Measurements from ENCODE around the gene SUN2.
"Not testable (repeated sequence)": the region's sequence is repeated elsewhere in the genome, so short reads cannot be mapped to it uniquely, and the experiment has no call there.

The SUN2 gene, protein sequence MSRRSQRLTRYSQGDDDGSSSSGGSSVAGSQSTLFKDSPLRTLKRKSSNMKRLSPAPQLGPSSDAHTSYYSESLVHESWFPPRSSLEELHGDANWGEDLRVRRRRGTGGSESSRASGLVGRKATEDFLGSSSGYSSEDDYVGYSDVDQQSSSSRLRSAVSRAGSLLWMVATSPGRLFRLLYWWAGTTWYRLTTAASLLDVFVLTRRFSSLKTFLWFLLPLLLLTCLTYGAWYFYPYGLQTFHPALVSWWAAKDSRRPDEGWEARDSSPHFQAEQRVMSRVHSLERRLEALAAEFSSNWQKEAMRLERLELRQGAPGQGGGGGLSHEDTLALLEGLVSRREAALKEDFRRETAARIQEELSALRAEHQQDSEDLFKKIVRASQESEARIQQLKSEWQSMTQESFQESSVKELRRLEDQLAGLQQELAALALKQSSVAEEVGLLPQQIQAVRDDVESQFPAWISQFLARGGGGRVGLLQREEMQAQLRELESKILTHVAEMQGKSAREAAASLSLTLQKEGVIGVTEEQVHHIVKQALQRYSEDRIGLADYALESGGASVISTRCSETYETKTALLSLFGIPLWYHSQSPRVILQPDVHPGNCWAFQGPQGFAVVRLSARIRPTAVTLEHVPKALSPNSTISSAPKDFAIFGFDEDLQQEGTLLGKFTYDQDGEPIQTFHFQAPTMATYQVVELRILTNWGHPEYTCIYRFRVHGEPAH

DNA sequence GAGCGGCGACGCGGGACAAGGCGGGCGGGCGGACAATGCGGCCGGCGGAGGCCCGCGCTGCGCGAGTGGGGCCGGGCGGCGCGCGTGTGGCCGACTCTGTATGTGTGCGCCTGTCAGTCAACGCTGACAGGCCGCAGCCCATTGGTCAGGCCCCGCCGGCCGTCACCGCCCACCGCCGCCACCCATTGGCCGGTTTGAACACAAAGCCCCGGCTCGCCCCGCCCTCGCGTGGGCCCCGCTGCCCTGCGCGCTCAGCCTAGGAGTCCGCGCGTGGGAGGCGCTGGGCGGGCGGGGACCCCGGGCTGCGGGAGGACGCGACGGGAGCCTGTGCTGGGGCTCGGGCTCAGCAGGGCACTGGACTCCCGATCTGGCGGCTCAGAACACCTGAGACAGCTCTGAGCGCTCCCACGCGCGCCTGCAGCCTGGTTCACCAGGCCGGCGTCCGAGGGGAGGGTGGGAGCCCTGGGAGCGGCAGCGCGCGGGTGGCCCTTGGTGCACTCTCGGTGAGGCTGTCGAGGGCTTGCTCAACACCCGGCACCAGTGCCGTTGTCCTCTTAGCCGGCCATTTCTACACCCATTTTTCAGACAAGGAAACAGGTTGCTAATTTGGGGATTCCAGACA, at the start of gene SUN2:
TSS of gene SUN2 (minus strand) at position 88 of the 622 bp plus-strand sequence. CDS start 3,370 bp downstream, outside the sequence.
- DNase-seq (ENCODE audit: extremely low read depth in 1 of 2, low read depth in 1 of 2) = peak; percentile 86 to 92

DNA sequence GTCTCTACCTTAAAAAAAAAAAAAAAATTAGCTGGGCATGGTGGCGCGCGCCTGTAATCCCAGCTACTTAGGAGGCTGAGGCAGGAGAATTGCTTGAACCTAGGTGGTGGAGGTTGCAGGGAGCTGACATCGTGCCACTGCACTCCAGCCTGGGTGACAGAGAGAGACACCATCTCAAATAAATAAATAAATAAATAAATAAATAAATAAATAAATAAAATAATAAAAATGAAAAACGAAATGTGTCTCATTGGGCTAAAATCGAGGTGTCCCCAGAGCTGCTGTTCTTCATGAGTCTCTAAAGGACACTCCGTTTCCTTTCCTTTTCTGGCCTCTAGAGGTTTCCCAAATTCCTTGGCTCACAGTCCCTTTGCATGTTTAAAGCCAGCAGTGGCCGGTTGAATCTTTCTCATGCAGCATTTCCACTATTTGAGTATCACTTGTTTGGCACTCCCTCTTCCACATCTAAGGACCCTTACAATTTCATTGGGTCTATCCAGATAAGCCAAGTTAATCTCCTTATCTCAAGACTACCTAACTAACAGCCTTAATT, 49.3 kb upstream of the SUN2 start:
- DNase-seq (ENCODE audit: extremely low read depth in 1 of 2, low read depth in 1 of 2) = not testable (repeated sequence)

DNA sequence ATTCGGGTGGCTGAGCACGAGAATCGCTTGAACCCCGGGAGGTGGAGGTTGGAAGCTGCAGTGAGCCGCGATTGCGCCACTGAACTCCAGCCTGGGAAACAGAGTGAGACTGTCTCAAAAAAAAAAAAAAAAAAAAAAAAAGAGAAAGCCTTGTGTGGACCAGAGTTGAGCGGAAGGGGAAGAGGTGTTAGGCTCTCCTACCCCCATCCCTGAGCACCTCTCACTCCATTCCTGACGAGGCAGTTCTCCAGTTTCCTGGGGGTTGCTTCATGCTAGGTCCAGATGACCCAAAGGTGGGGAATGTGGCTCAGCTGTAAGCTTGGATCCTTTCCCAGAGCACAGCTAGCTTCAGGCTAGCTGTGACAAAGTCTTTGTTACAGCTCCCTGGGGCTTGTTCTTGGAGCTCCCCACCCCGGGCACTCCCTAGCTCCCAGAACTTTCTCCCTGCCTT, 46.9 kb upstream of the SUN2 start:
- DNase-seq (ENCODE audit: extremely low read depth in 1 of 2, low read depth in 1 of 2) = no peak

DNA sequence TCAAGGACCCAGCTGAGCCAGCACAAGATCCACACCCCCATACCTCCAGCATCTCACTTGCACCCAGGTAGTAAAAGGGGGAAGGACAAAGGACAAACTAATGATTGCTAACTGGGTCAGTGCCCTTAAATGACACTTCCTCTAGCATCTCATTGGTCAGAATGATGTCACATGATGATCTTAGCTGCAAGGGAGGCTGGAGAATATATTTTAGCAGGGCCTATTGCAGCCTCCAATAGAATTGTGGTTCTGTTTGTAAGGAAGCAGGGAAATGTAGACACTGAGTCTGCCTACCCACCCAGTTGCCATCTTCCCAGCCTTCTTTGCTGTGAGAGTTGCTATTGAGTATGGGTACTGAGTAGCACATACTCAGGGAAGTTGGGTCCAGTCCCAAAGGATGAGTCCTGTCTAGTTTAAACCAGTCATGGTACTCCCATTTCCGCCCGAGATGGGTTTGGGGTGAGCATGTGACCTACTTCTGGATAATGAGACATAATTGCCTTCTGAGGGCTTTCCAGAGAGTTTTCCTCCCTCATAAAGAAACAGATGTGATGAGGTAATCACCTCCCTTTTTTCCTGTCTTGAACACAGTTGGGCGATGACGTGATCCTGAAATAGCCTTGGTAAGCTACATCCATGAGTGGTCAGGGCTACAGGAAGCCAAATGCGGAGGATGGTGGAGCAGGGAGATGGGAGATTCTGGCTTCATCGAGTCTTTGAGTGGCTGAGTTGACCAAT, 43.6 kb upstream of the SUN2 start:
- no peak for DNase-seq (ENCODE audit: extremely low read depth in 1 of 2, low read depth in 1 of 2)

DNA sequence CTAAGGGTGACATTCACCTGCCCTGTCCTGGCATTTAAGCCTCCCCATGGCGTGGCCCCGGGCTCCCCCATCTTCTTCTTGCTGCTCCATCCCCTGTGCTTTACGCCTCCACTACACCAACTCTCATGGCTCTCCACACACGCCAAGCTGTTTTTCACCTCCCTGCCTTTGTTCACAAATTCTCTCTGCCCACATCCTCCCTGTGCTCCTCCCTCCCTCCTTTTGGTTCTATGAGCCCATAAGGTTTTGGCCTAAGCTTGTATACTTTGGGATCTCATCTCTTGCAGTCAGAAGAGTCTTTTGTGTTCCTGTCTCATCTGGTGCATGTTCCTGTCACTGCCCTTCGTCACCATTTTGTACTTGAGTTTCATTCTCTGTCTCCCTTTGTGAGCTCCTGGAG, 42.7 kb upstream of the SUN2 start:
- DNase-seq (ENCODE audit: extremely low read depth in 1 of 2, low read depth in 1 of 2) = no peak

DNA sequence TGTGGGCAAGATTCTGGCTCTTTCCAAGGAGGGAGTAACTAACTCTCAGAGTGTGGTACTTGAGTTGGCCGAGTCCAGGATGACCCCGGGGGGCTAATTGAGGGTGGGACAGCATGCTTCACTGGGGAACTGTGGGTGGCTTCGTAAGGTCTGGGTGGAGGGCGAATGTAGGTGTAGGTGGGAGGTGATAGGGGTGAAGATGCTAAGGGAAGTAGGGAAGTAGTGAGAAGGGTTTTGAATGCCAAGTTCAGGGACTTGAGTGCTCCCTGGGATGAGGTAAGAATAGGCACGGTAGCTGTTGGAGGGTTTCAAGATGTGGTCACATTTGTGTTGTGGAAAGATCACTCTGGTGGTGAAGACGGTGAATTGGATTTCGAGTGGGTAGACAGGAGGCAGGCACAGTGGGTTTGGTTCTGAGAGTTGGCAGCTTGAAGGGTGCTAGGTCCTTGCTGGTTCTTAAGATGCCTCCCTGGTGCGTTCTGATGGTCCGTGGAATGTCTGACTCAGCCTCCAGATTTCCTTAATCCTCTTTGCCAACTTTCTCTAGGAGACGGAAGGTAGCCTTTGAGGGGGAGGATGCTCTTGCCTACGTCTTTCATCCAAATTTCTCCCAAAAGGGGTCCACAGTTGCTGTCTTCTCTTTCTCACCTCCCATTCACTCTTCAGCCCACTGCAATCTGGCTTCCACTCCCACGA, 40.6 kb upstream of the SUN2 start:
- DNase-seq (ENCODE audit: extremely low read depth in 1 of 2, low read depth in 1 of 2) = no peak

DNA sequence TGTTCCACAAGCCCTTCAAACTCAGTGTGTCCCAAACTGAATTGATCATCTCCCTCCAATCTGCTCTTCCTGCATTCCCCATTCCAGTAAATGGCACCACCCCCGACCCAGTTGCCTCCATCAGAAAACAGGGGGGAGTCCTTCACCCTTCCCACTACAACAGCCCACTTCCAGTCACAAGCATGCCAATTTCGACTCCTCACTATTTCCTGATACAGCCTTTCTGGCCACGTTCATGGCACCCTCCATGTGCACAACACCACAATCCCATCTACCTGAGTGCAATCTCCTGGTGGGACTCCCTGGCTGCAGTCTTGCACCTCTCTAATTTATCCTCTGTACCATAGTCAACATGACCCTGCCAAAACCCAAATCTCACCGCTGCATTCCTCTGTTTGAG, 39.8 kb upstream of the SUN2 start:
- DNase-seq (ENCODE audit: extremely low read depth in 1 of 2, low read depth in 1 of 2) = no peak

DNA sequence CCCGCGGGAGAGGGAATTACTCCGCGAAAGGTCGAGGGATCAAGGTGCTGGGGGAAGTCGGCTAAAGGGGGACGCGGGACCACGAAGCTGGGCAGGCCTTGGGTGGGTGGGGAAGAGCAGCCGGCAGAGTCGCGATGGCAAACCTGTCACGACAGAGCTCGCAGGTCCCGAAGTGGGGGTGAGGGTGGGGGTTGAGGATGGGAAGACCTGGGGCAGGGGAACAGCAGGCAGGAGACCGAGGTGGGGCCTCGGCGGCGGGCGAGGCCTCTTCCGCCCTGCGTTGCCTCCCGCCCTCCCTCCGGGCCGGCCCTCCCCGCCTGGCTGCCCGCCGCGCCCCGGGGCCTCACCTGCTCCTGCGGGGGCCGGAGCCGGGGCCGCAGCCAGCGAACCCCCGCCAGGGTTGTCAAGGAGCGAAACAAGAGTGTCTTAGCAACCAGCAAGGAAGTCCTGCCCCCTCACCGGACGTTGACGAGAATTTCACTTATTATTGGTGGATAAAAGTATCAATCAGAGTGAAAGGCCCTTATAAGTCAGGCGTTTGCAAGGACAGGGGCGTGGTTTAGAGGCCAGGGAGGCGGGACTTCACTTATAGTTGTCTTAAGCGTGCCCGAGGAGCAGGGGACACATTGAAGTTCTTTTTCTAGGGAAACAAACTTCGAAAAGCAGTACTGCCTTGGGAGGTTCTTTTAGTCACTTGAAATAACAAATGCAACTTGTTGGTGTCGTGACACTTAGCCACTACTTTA, 38.1 kb upstream of the SUN2 start, which contains the start of gene DNAL4:
TSS of gene DNAL4 (minus strand) at position 423 of the 746 bp plus-strand sequence. CDS start 11,412 bp downstream, outside the sequence.
- peak; percentile 70 to 91 for DNase-seq (ENCODE audit: extremely low read depth in 1 of 2, low read depth in 1 of 2)

DNA sequence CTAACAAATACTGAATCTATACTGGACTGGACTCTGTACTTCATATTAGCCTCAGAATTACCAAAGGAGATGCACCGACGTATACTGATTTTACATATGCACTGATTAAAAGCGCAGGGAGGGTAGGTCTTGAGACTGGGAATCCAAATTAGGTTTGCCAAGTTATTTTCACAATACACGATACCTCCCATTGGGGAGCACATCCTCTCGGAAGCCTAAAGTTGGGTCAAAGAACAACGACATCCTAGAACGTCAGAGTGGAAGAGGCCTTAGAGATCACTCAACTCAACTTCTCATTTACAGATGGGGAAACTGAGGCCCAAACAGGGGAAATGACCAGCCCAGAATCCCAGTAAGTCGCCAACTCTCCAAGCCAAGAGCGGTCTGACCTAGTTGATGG, 37.5 kb upstream of the SUN2 start:
- DNase-seq (ENCODE audit: extremely low read depth in 1 of 2, low read depth in 1 of 2) = no peak

DNA sequence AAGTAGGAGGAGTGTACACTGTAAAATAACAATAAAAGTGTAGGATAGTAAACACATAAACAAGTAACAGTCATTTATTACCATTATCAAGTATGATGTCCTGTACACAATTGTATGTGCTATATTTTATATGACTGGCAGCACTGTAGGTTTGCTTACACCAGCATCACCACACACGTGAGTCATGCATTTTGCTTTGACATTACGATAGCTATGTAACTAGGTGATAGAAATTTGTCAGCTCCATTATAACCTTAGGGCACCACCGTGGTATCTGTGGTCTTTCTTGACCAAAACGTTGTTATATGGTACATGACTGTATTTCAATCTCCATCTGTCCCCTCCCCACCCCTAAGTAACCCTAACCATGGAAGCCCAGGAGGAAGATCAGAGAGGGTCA, 37.0 kb upstream of the SUN2 start:
- peak in 1 of 2 donors; percentile 27 for DNase-seq (ENCODE audit: extremely low read depth in 1 of 2, low read depth in 1 of 2)

DNA sequence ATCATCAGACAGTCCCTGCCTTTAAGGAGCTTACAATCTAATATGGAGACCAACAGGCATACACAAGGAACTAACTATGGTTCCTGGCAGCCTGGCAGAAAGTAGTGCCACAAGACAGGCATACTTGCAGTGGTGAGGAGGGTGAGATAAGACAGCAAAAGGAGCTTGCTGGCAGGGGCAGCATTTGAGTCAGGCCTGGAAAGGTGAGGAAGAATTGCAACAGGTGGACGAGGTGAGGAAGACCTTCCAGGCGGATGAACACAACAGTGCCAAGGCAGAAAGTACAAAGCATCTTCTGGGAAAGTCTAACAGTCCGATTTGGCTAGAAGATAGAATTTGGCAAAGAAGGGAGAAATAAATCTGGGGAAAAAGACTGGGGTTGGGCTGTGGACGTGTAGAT, 33.8 kb upstream of the SUN2 start:
- DNase-seq (ENCODE audit: extremely low read depth in 1 of 2, low read depth in 1 of 2) = no peak

DNA sequence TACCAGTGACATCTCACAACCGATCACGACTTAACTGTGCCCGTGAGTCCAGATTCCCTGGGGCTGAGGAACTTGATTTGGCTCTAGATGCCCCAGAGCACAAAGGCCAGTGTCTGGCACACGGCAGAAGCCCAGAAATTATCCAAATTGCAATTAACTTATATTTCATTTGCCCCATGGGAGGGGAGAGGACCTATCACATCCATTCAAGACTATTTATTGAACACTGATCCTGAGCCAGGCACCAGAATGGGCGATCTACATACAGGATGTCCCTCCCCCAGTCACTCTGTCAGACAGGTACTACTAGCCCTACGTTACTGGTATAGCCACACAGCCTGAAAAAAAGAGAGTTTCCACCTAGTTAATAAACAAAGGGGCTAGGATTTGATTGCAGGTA, 33.0 kb upstream of the SUN2 start:
- no peak for DNase-seq (ENCODE audit: extremely low read depth in 1 of 2, low read depth in 1 of 2)

DNA sequence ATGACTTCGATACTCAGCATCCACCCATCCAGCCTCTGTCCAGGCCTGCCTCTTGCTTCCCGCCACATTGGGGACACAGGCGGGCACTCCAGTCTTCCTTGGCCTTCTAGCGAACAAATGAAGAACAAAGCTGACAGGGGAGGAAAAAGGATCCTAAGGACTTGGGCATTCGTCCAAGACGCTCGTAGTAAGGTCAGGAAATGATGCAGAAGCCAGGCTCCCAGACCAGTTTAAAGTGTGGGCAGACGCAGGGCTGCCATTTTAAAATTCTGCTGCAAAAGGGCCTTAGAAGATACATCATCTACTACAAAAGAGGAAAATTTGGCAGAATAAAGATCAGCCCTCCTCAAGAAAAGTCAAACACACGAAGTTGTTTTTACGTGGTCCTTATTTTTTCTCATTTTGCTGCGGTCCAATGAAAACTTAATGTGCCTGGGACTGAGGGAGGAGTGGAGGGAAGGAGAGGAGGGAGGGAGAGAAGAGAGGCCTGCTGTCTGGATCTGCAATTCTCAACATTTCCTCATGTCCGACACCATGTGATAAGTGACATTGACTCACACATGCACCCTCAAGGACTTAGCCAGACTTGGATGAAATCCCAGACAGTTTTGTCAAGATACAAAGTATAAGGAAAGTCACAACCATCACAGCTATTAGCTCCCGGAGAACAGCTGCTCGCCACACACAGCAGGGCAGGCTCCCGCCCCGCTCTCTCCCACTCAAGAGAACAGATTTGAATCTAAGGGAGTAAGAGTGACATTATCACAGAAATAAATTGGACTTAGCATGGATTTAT, 32.4 kb upstream of the SUN2 start:
- no peak for DNase-seq (ENCODE audit: extremely low read depth in 1 of 2, low read depth in 1 of 2)

DNA sequence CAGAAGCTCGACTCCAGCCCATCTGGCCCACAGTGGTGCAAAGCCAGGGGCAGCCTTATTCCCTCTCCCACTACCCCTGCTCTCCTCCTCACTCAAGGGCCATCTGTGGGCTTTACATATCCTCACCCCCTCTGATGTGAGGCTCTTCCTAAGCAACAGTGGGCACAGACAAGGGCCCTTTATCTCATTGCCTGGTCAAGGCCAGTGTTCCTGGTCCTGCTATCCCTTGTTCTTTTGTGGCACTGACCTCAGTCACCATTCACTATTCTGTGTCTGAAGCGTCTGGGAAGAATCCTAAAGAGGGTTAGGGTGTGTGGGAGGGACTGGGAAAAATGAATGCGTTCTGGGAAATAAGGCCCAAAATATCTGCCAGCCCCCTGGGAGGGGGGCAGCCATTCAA, 30.8 kb upstream of the SUN2 start:
- no peak for DNase-seq (ENCODE audit: extremely low read depth in 1 of 2, low read depth in 1 of 2)

DNA sequence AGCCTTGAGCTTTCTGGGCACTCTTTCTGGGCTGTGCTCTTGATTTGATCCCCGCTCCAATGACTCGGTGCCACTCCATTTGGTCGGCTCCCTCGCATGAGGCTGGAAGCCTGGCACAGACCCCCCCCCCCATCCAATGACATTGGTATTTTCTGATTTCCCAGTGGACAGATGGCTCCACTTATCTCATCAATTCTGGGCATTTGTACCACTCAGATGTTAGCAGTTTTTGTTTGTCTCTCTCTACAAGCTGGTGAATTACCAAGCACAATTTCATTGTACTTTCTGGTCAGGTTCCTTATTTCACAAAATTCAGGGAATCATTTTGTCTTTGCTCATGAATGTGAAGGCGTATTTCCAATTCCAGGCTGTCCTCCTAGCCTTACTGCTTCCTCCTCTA, 29.1 kb upstream of the SUN2 start:
- DNase-seq (ENCODE audit: extremely low read depth in 1 of 2, low read depth in 1 of 2) = no peak

DNA sequence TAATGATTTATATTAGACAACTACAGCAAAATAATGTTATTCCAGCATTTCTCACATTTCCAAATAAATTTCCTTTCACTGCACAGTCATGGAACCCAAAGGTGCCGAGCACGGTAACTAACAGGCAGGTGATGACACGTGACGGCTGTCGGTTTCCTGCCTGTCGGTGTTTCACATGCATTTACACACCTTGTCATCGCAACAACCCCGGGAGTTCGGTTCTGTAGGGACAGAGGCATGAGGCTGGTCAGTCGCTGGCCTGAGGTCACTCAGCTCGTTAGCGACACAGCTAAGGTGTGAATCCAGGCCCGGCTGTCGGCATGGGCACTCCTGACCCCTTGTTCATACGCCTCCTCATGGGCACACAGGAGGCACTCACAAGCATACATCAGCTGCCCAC, 28.2 kb upstream of the SUN2 start:
- DNase-seq (ENCODE audit: extremely low read depth in 1 of 2, low read depth in 1 of 2) = no peak

DNA sequence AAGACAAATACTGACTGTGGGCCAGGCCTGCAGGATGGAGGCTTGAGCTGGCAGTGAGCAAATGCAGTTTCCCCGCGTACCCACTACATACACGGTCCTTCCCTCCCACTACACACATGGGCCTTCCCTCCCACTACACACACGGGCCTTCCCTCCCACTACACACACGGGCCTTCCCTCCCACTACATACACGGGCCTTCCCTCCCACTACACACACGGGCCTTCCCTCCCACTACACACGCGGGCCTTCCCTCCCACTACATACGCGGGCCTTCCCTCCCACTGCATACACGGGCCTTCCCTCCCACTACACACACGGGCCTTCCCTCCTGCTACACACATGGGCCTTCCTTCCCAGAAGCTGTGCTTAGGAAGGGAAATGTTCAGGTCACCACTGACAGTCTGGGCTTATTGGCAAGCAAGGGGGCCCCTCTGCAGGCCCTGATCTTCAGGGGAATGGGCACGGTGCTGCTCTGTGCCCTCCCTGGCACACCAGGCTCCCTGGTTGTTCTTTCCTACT, 27.4 kb upstream of the SUN2 start:
- no peak for DNase-seq (ENCODE audit: extremely low read depth in 1 of 2, low read depth in 1 of 2)

DNA sequence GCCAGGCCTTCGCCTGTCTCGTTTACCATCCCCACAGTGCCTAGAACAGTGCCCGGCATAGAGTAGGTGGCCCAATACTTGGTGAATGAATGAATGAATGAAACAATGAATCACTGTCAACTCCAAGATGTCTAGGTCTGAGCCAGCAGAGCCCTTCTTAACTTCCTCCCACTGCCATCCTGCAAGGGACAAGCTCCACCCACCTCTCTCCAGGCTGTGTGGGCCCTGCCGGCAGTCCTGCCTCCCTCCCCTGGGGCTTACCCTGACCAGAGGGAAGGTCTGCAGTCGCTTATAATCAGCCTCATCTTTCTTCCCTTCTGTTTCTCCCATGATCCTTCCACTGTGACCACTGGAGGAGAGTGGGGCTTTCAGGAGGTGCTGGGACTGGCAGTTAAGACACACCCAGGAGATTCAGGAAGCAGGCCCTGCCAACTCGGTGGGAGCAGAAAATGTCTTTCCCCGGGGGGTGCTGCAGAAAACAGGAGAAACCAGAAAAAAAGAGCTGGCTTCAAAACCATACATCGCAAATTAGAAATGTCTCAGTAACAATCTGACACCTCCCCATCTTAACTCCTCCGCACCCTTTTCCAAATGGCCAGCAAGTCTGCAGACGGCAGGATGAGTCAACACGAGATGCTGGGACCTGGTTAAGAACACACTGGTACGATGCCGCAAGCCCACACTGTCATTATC, 26.8 kb upstream of the SUN2 start:
- DNase-seq (ENCODE audit: extremely low read depth in 1 of 2, low read depth in 1 of 2) = no peak
